SW 1271 (cell line): ENCODE measurements around the gene GPR65.
"Not testable (repeated sequence)": the region's sequence is repeated elsewhere in the genome, so short reads cannot be mapped to it uniquely, and the experiment has no call there.

ENCODE experiments used
- DNase-seq, 2 experiments: peaks; one replicate each; lab custom pipeline; 2025; lab: John Stamatoyannopoulos, UW

GPR65 gene

DNA sequence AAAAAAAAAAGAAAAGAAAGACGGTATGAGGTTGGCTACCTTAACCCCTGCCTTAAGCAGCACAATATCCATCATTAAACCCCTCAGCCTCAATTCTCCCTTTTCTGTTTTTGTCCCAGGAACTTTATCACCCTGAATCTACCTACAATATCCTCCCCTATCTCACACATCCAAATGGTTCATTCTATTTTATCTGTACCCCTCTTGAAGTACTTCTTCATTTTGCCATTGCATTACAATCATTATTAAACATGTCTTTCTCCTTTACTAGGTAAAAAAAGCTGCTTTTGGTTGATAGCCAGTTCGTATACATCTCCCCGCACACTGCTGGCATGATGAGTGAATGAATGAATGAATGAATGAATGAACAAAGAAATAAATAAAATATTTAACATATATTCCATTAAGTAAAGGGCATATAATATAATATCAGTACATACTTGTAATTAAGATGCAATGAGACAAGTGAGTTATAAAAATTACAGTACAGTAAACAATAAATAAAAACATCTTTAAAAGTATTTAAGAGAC, 364 bp upstream of the GPR65 start:
- DNase-seq, result no peak

DNA sequence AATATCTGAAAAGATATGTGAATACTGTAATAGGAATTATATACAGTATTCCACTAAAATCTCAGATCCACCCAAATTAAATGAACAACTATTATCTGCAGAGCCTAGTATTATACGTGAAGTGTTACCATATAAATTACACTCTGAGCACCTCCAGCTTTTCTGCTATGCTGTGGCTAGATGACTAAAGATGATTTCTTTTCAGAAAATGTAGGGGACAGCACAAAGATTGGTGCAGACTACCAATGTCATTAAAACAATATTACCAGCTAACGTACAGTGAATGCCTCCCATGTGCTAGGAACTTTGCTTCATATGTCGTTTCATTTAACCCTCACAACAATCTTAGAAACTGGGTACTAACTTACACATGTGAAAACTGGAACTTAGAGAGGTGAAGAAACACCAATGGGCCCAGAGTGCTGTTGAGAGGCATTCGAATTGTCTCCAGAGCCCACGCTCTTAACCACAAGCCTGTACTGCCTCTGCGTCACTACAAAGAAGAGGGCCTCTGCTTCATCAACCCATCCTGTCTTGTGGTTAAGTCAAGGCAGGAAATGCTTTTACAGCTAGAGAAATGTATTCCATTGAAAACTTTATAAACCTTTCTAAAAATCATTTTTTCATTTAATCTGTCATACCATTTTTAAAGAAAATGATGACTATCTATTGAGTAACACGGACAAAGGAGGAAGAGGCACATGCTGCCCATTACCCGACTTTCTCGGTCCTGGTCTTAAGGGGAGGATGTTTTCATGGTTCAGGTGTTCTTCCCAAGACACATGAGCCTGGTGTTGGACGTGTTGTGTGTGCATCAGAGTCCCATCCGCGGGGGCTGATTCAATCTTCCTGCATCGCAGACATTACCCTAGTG, 1.3 kb downstream of the GPR65 start:
- DNase-seq, result no peak

DNA sequence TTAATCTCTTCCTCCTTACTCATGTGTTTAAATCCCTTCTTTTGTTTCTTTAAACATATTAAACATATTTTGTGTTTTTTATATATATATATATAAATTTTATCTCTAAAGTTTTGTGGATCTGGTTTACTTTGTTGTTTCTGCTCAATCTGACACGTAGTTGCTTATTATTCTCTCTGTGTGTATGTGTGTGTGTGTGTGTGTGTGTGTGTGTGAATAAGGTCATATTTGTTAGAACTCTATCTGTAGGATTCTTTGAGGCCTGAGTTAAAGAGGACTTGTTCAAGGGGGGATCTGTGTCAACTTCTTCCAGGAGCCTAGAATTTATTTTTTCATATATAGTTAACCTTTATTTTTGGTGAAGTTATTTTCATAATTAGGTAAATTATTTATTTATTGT, 2.7 kb downstream of the GPR65 start:
- DNase-seq, result no peak

DNA sequence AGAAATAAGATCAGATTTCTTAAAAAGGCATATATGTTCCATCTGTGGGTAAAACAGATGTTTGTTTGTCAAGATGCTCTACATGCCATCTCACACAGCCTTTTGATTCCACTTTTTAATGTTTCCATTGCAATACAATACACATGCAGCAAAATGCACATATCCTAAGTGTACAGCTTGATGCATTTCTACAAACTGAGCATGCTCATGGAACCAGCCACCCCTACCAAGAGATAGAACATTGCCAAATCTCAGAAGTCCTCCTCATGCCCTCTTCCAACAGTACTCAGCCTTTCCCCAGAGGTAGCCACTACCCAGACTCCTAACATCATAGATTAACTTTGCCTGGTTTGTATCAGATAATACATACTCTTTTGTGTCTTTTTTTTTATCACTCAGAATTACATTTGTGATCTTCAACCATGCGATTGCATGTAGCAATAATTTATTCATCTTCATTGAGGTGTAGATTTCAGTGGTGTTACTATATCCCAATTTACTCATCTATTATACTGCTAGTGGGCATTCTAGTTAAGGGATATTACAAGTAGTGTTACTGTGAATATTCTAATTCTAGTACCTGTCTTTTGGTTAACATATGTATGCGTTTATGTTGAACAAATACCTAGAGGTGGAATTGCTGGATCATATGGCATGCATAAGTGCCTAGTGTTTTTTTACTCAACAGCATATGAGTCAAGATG, 3.3 kb downstream of the GPR65 start:
- no peak for DNase-seq

- DNase-seq, result no peak
Observed at GRCh38 chr14:88009486-88009885, 4.6 kb downstream of the GPR65 start.

DNA sequence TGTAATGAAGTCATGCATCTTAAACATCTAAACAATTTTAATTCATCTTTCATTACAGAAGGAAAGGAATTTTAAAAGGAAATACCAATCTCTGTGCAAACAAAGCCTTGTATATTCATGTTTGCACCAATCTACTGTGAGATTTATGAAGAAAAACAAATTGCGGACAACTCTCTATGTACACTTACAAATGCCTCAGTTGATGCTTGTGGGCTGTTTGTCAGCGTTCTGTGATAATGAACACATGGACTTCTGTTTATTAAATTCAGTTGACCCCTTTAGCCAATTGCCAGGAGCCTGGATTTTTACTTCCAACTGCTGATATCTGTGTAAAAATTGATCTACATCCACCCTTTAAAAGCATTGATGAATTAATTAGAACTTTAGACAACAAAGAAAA, 5.4 kb downstream of the GPR65 start:
- no peak for DNase-seq

- DNase-seq, result no peak
Observed at GRCh38 chr14:88012495-88012894, 7.6 kb downstream of the GPR65 start.

- peak; percentile 9 to 79 for DNase-seq
Observed at GRCh38 chr14:88013750-88014349, 8.9 kb downstream of the GPR65 start.

DNA sequence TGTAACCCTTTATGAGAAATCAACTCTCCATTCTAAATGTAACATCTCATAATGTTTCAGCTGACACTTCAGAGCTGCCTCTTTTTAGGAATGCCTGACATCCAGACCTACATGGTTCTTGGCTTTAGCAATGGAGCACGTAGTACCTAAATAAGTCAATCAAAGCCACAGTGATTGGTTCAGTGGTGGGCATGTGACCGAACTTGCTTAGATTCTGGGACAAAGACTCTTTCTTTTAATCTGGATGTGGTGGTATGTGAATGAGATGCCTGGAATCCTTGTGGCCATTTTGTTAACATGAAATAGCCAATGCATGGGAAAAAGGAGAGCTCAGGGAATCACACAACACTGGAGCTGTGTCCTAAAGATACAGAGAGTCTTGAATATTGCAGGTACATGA, 11.8 kb downstream of the GPR65 start:
- no peak for DNase-seq

- DNase-seq, result no peak
Observed at GRCh38 chr14:88017535-88017934, 12.6 kb downstream of the GPR65 start.

- DNase-seq, result no peak
Observed at GRCh38 chr14:88023658-88024187, 18.8 kb downstream of the GPR65 start.

GRCh38 chr14:88024252-88025086, 19.5 kb downstream of the GPR65 start:
- DNase-seq, result not testable (repeated sequence)

- DNase-seq, result no peak
Observed at GRCh38 chr14:88025313-88025712, 20.4 kb downstream of the GPR65 start.

- no peak for DNase-seq
Observed at GRCh38 chr14:88026890-88027289, 22.0 kb downstream of the GPR65 start.

- DNase-seq, result no peak
Observed at GRCh38 chr14:88029500-88029899, 24.6 kb downstream of the GPR65 start.

- no peak for DNase-seq
Observed at GRCh38 chr14:88030079-88030478, 25.1 kb downstream of the GPR65 start.

GRCh38 chr14:88030892-88031291, 26.0 kb downstream of the GPR65 start:
- no peak for DNase-seq

GRCh38 chr14:88032373-88032772, 27.4 kb downstream of the GPR65 start:
- no peak for DNase-seq

- DNase-seq, result no peak
Observed at GRCh38 chr14:88034076-88034475, 29.1 kb downstream of the GPR65 start.

- no peak for DNase-seq
Observed at GRCh38 chr14:88036422-88036821, 31.5 kb downstream of the GPR65 start.

GRCh38 chr14:88037325-88037724, 32.4 kb downstream of the GPR65 start:
- no peak for DNase-seq

DNA sequence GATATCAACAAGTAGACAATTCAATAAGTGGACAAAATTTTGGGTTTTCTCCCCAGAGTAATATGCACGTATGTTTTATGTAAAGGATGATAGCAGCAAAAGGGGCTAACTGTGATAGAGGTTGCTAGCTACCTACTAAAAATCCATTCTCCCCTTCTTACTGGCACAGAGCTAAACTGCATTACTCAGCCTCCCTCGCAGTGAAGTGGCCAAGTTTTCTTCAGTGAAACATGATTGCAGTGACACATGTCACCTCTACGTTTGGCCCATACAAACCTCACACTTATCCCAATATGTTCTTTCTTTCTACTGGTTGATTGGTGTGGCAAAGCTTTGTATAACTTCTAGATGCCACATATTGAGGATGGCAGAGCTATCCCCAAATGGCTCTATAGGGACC, 34.3 kb downstream of the GPR65 start:
- no peak for DNase-seq
